ENCODE results near the gene UACA. TPM values are rescaled to one million over a fixed set of nuclear protein-coding genes. Genes with fewer than 3 reads are reported as not detected.

Gene UACA
- total RNA-seq, 1 donor from 2014 or later = 35.7 TPM

DNA sequence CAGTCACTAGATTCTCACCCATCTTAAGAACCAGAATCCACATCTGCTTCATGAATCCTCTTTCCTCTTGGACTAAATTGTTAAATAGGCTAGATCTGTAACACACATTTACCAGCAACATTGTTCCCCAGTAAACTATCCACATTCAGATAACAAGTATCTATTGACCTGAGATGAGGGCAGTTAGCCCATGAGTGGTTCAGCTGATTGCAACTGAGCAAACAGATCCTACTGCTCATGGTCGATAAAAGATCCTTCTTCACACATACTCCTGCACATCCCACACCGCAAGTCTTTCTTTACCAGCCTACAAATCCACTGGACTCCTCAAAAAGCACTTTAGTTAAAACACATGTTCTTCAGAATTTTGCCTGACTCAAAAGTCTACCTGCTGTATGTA, 59.2 kb downstream of the UACA start:
- intact Hi-C loops (cut with DNase I) = no loop called here
- peaks cover 4% of the 10 kb centered on the region for H3K4me1 ChIP-seq
- DNase-seq (no peak), ATAC-seq (no peak)
- H3K27ac ChIP-seq = no peak overlapping the region
- no peaks in the 10 kb centered on the region for H3K36me3 ChIP-seq
- no peaks in the 10 kb centered on the region for H3K27me3 ChIP-seq (ENCODE audit: low read depth)
- TF ChIP-seq, protein P1, sequence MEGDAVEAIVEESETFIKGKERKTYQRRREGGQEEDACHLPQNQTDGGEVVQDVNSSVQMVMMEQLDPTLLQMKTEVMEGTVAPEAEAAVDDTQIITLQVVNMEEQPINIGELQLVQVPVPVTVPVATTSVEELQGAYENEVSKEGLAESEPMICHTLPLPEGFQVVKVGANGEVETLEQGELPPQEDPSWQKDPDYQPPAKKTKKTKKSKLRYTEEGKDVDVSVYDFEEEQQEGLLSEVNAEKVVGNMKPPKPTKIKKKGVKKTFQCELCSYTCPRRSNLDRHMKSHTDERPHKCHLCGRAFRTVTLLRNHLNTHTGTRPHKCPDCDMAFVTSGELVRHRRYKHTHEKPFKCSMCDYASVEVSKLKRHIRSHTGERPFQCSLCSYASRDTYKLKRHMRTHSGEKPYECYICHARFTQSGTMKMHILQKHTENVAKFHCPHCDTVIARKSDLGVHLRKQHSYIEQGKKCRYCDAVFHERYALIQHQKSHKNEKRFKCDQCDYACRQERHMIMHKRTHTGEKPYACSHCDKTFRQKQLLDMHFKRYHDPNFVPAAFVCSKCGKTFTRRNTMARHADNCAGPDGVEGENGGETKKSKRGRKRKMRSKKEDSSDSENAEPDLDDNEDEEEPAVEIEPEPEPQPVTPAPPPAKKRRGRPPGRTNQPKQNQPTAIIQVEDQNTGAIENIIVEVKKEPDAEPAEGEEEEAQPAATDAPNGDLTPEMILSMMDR (IDR thresholded peaks at IDR 0.05) = no peak
- H3K4me3 ChIP-seq = no peak overlapping the region
- H3K9me3 ChIP-seq = no peaks in the 10 kb centered on the region

DNA sequence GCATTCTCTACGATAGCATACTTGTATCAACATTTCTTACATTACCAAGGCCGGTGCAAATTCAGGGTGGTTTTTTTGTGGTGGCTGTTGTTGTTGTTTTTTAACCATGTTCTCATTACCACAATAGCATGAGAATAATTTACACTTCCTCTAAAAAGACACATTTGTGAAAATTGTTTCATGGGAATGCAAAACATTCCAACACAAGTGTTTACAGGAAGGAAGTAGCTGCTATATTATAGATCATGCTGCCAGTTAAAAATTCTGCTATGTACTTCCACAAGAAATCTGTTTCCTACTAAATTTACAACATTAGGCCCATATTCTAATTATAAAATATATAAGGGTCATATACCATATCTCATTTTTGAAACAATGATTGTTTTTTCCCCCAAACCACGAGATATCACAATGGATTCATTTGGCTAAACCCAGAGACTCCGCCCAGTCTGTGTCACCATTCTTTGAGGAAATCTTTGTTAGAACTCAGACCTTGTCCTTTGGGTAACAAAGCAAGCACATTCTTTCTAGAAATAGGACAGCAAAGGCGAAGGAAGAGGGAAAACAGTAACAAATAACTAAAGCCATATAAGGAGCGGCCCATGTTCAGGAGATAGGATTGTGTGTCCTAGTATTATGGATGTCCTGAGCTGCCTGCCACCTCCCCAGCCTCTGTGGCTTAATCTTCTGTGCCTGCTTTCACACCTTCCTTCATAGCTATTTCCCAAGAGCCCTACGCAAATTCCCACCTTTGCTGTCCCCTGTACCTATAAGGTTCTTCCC, 60.1 kb downstream of the UACA start:
- H3K4me1 ChIP-seq = peaks cover 10% of the 10 kb centered on the region
- no peak overlapping the region for H3K4me3 ChIP-seq
- no peaks in the 10 kb centered on the region for H3K9me3 ChIP-seq
- ATAC-seq (no peak), DNase-seq (no peak)
- peak overlapping the region; percentile 1 for H3K27ac ChIP-seq
- no peaks in the 10 kb centered on the region for H3K27me3 ChIP-seq (ENCODE audit: low read depth)
- H3K36me3 ChIP-seq = no peaks in the 10 kb centered on the region
- TF ChIP-seq, protein P1 (IDR thresholded peaks at IDR 0.05) = no peak
- intact Hi-C loops (cut with DNase I) = no loop called here

DNA sequence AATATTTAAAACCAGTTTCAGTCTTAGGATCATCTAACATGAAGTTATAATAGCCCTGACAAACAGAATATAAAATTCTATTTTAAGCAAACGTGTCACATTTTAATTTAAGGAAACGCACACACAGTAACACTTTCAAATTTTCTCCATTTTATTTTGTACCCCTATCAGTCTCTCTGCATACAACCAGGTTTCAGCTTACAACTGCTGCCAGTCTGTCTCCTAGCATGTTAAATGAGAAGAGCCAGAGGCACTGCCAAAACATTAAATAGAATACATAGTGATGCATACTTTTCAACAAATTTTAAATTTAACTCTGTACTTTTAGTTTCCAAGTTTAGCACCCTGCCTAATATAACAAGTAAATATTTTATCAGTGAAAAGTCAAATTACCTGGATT, 60.8 kb downstream of the UACA start:
- ATAC-seq (no peak), DNase-seq (no peak)
- Histone ChIP-seq H3K4me1 (peaks cover 14% of the 10 kb centered on the region), H3K9me3 (no peaks in the 10 kb centered on the region), H3K27ac (peak overlapping the region; percentile 1), H3K27me3 (ENCODE audit: low read depth) (no peaks in the 10 kb centered on the region), H3K36me3 (no peaks in the 10 kb centered on the region), H3K4me3 (peak overlapping the region; percentile 31)
- intact Hi-C loops (cut with DNase I) = no loop called here
- TF ChIP-seq, protein P1 (IDR thresholded peaks at IDR 0.05) = no peak

DNA sequence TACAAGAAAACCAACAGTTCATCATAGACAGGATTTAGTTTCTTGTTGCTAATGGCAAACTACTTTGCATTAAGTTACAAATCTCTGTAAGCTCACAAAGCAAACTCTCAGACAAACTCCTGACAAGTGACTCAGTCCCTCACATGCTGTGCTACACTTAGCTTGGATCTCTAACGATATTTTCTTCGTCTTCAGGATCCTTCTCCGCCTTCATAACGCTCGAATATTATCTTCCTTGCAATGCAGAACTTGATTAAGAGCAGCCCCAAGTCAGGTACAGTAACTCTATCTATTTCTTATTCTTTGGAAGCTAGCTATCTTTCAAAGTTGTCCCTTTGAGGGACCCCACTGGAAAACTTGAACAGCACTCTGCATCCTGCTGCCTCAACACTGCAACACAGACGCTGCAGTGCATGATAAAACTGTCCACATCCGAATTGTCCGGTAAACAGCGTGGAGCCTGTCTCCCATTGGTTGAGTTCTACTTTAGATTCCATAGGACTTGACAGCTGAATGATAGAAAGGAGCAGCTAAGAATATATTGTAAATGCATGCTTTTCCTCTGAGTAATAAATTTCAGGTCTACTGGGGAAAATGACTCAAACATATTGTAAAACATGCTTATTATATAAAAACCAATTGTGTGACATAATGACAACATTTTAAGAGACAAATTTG, 61.3 kb downstream of the UACA start:
- ATAC-seq = no peak
- Histone ChIP-seq H3K4me1 (peaks cover 15% of the 10 kb centered on the region), H3K36me3 (no peaks in the 10 kb centered on the region), H3K27ac (peak overlapping the region; percentile 1), H3K9me3 (no peaks in the 10 kb centered on the region), H3K27me3 (ENCODE audit: low read depth) (no peaks in the 10 kb centered on the region), H3K4me3 (peak overlapping the region; percentile 31)
- DNase-seq = no peak
- intact Hi-C loops (cut with DNase I) = no loop called here
- TF ChIP-seq, protein P1 (IDR thresholded peaks at IDR 0.05) = no peak

DNA sequence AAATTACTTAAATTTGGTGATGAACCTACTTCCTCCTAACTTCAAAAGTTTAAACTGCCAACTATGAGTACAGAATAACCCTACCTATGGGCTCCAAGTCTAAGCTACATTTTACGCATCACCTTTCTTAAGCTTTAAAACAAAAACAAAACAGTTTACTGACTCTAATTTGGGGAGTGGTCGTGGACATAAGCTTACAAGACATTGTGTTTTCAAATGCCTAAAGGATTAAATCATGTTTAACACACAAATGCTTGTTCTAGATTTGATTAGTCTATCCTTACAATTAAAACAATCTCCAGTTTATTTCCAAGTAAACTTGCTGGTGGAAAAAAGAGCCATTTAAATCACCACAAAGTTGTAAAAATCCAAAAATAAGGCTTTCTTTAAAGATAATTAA, 62.2 kb downstream of the UACA start:
- H3K9me3 ChIP-seq = no peaks in the 10 kb centered on the region
- peaks cover 15% of the 10 kb centered on the region for H3K4me1 ChIP-seq
- intact Hi-C loops (cut with DNase I) = no loop called here
- DNase-seq = no peak
- H3K27me3 ChIP-seq (ENCODE audit: low read depth) = no peaks in the 10 kb centered on the region
- TF ChIP-seq, protein P1 (IDR thresholded peaks at IDR 0.05) = no peak
- no peak for ATAC-seq
- peak overlapping the region; percentile 1 for H3K27ac ChIP-seq
- H3K4me3 ChIP-seq = peak overlapping the region; percentile 31
- no peaks in the 10 kb centered on the region for H3K36me3 ChIP-seq
